Calu3 (cell line): ENCODE results near the gene C1orf226. TPM values are rescaled to one million over a fixed set of nuclear protein-coding genes. Genes with fewer than 3 reads are reported as not detected.
A peak's percentile ranks its signal among the peaks of the same experiment; 100 is the strongest.
"Not testable (repeated sequence)": the region's sequence is repeated elsewhere in the genome, so short reads cannot be mapped to it uniquely, and the experiment has no call there.

ENCODE experiments used
- BruUV-seq: library from RNA; stranded (reverse); fragments of 400-500 nt; replicated peaks from 2 replicates; lab custom pipeline; 2021; lab: Mats Ljungman, UMichigan
- CTCF ChIA-PET: fragments of 300-600 bp; sonication (Branson Sonifier 250); formaldehyde crosslinking; loops from one replicate; lab custom pipeline; 2022; ENCODE audit warnings: antibody characterized with exemption; lab: Charles Lee
- DNase-seq: peaks from one replicate; pipeline ENCODE4 v3.0.0; 2022
- H3K27ac Mint-ChIP-seq: one replicate; pipeline ENCODE4 v1.8.0; 2022; ENCODE audit warnings: mixed read lengths; ENCODE audit not compliant: unreplicated experiment
- H3K27me3 Mint-ChIP-seq: one replicate; pipeline ENCODE4 v1.8.0; 2022; ENCODE audit warnings: mixed read lengths; ENCODE audit not compliant: unreplicated experiment
- H3K36me3 Mint-ChIP-seq: one replicate; pipeline ENCODE4 v1.8.0; 2022; ENCODE audit warnings: mild to moderate bottlenecking, moderate library complexity, mixed read lengths; ENCODE audit not compliant: insufficient read depth, unreplicated experiment
- H3K4me1 Mint-ChIP-seq: one replicate; pipeline ENCODE4 v1.8.0; 2022; ENCODE audit warnings: mild to moderate bottlenecking, low read depth, mixed read lengths; ENCODE audit not compliant: unreplicated experiment
- H3K4me3 Mint-ChIP-seq: one replicate; pipeline ENCODE4 v1.8.0; 2022; ENCODE audit warnings: mild to moderate bottlenecking, low read depth, moderate library complexity, mixed read lengths; ENCODE audit not compliant: unreplicated experiment
- H3K9me3 Mint-ChIP-seq: one replicate; pipeline ENCODE4 v1.8.0; 2022; ENCODE audit warnings: low read depth, mixed read lengths; ENCODE audit not compliant: unreplicated experiment
- CTCF ChIP-seq: fragments of 200-600 bp; IDR thresholded peaks from one replicate; pipeline ENCODE4 v1.8.0; 2022; ENCODE audit warnings: antibody characterized with exemption; ENCODE audit not compliant: unreplicated experiment
- intact Hi-C: fragments of 100-400 bp; cut with micrococcal nuclease; formaldehyde crosslinking; loops from one replicate; pipeline ENCODE4 v1.10.0; 2022; ENCODE audit not compliant: unreplicated experiment
- total RNA-seq: library from RNA; stranded (reverse); gene quantifications from 2 replicates; pipeline ENCODE4 v1.2.3, GENCODE V29; 2022

C1orf226 gene
- total RNA-seq, 1 experiment from 2014 or later, result 14.1 TPM

- no peaks in the 10 kb centered on the region for H3K27me3 Mint-ChIP-seq
- intact Hi-C loops, result no loop called here
- H3K9me3 Mint-ChIP-seq, result peaks cover 4% of the 10 kb centered on the region
- H3K4me3 Mint-ChIP-seq, result no peak overlapping the region
- no TSS peak for BruUV-seq
- no peak for TF ChIP-seq CTCF
- no peak overlapping the region for H3K27ac Mint-ChIP-seq
- CTCF ChIA-PET, result no interaction called here
- H3K36me3 Mint-ChIP-seq, result no peaks in the 10 kb centered on the region
- peaks cover 39% of the 10 kb centered on the region for H3K4me1 Mint-ChIP-seq
- DNase-seq, result no peak
Observed at GRCh38 chr1:162416909-162417308, 35.4 kb downstream of the C1orf226 start.

GRCh38 chr1:162417650-162418049 is 36.1 kb downstream of the C1orf226 start:
- no TSS peak for BruUV-seq
- no peaks in the 10 kb centered on the region for H3K27me3 Mint-ChIP-seq
- DNase-seq, result no peak
- CTCF ChIA-PET, result no interaction called here
- no peak for TF ChIP-seq CTCF
- no peak overlapping the region for H3K4me3 Mint-ChIP-seq
- intact Hi-C loops, result no loop called here
- peaks cover 4% of the 10 kb centered on the region for H3K9me3 Mint-ChIP-seq
- H3K4me1 Mint-ChIP-seq, result peaks cover 40% of the 10 kb centered on the region
- H3K36me3 Mint-ChIP-seq, result no peaks in the 10 kb centered on the region
- H3K27ac Mint-ChIP-seq, result no peak overlapping the region

GRCh38 chr1:162418584-162418983 is 37.1 kb downstream of the C1orf226 start:
- intact Hi-C loops, H3K27me3 Mint-ChIP-seq, H3K4me3 Mint-ChIP-seq, H3K36me3 Mint-ChIP-seq, H3K9me3 Mint-ChIP-seq, BruUV-seq: not testable (repeated sequence)
- CTCF ChIA-PET, result interaction anchor here (1.3 to 1.8 kb wide), 2 partner anchors 13 to 16 kb away, joined by 3 to 5 read pairs; no protein-coding TSS in a partner anchor
- H3K27ac Mint-ChIP-seq, result peak overlapping the region; percentile 94
- DNase-seq, result peak; percentile 38
- H3K4me1 Mint-ChIP-seq, result peaks cover 46% of the 10 kb centered on the region

- DNase-seq, result peak; percentile 75
- H3K4me1 Mint-ChIP-seq, result peaks cover 48% of the 10 kb centered on the region
- peak overlapping the region; percentile 23 for H3K4me3 Mint-ChIP-seq
- H3K27me3 Mint-ChIP-seq, BruUV-seq, intact Hi-C loops, H3K36me3 Mint-ChIP-seq: not testable (repeated sequence)
- CTCF ChIA-PET, result interaction anchor here (0.6 to 1.8 kb wide), 8 partner anchors 11 to 338 kb away, joined by 3 to 5 read pairs (median 3); no protein-coding TSS in a partner anchor
- H3K27ac Mint-ChIP-seq, result peak overlapping the region; percentile 94
- H3K9me3 Mint-ChIP-seq, result peaks cover 13% of the 10 kb centered on the region
Observed at GRCh38 chr1:162419450-162419931, 38.0 kb downstream of the C1orf226 start.

- Mint-ChIP-seq H3K36me3 (peaks cover 5% of the 10 kb centered on the region), H3K4me1 (peaks cover 48% of the 10 kb centered on the region), H3K9me3 (peaks cover 16% of the 10 kb centered on the region), H3K27ac (peak overlapping the region; percentile 94), H3K4me3 (peak overlapping the region; percentile 23), H3K27me3 (no peaks in the 10 kb centered on the region)
- no peak for DNase-seq
- CTCF ChIA-PET, result interaction anchor here (0.6 to 1.3 kb wide), 7 partner anchors 11 to 339 kb away, joined by 3 to 5 read pairs (median 3); no protein-coding TSS in a partner anchor
- intact Hi-C loops, result loop anchor here (5.0 kb wide), 1 partner anchor 77 kb away; the partner anchor contains the start of gene UHMK1
- TF ChIP-seq CTCF, result no peak
- BruUV-seq, result TSS peak; percentile 61
Observed at GRCh38 chr1:162420120-162420519, 38.6 kb downstream of the C1orf226 start.
